ENCODE results near the gene PIK3C3.
"Not testable (repeated sequence)": the region's sequence is repeated elsewhere in the genome, so short reads cannot be mapped to it uniquely, and the experiment has no call there.

Gene PIK3C3

DNA sequence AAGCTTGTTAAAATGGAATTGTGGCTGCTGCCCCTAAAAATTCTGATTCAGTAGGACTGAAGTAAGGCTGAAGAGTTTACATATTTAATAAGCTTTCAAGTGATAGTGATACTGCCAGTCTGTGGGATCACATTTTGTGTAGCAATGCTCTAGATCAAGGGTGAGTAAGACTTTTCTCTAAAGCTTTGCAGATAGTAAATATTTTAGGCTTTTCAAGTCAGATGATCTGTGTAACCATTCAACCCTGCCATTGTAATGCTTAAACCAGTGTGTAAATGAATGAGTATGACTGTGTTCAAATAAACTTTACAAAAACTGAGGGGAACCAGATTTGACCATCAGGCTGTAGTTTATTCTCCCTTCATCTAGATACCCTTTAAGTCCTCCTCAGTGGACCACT, 92.7 kb downstream of the PIK3C3 start:
- TF ChIP-seq, protein P1, sequence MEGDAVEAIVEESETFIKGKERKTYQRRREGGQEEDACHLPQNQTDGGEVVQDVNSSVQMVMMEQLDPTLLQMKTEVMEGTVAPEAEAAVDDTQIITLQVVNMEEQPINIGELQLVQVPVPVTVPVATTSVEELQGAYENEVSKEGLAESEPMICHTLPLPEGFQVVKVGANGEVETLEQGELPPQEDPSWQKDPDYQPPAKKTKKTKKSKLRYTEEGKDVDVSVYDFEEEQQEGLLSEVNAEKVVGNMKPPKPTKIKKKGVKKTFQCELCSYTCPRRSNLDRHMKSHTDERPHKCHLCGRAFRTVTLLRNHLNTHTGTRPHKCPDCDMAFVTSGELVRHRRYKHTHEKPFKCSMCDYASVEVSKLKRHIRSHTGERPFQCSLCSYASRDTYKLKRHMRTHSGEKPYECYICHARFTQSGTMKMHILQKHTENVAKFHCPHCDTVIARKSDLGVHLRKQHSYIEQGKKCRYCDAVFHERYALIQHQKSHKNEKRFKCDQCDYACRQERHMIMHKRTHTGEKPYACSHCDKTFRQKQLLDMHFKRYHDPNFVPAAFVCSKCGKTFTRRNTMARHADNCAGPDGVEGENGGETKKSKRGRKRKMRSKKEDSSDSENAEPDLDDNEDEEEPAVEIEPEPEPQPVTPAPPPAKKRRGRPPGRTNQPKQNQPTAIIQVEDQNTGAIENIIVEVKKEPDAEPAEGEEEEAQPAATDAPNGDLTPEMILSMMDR (IDR thresholded peaks at IDR 0.05; ENCODE audit: low read depth, low read length), result no peak

DNA sequence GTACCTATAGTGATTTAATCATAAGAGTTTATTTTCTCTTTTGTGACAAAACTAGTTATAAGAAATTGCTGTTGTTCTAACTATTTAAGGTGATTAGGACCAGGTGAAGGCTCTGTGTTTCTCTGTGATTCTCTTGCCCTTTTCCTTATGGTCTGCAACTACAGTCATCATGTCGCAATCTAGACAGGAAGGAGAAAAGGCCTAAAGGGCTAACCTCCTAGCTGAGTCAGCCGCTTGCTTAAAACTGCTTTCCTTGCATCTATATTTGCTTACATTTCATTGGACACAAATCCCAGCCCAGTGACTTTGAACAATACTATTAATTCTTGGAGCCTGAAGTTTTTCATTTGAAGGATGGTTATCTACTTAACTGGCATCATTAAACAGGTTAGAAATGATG, 93.1 kb downstream of the PIK3C3 start:
- no peak overlapping the region for H3K4me3 ChIP-seq (ENCODE audit: low read depth, low read length)
- no peaks in the 10 kb centered on the region for H3K27me3 ChIP-seq (ENCODE audit: insufficient read depth, low read depth, severe bottlenecking)
- no peak overlapping the region for H3K27ac ChIP-seq
- TF ChIP-seq, protein P1 (IDR thresholded peaks at IDR 0.05; ENCODE audit: low read depth, low read length), result no peak
- no peaks in the 10 kb centered on the region for H3K9me3 ChIP-seq (ENCODE audit: severe bottlenecking)
- peaks cover 7% of the 10 kb centered on the region; the same call in 1 of the 2 replicates for H3K36me3 ChIP-seq
- no peak for DNase-seq

More for the DNA sequence above, 92.7 kb downstream of the PIK3C3 start:
- Histone ChIP-seq H3K4me3 (ENCODE audit: low read depth, low read length) (no peak overlapping the region), H3K27me3 (ENCODE audit: insufficient read depth, low read depth, severe bottlenecking) (no peaks in the 10 kb centered on the region), H3K36me3 (peaks cover 7% of the 10 kb centered on the region; the same call in 1 of the 2 replicates), H3K9me3 (ENCODE audit: severe bottlenecking) (no peaks in the 10 kb centered on the region), H3K27ac (no peak overlapping the region)
- no peak for DNase-seq

DNA sequence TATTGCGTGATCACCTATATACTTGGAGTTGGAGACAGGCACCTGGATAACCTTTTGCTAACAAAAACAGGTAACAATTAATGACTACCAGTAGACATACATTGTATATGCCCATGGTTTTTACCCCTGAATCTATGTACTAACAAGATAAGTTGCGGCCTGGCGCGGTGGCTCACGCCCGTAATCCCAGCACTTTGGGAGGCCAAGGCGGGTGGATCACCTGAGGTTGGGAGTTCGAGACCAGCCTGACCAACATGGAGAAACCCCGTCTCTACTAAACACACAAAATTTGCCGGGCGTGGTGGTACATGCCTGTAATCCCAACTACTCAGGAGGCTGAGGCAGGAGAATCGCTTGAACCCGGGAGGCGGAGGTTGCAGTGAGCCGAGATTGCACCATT, 94.5 kb downstream of the PIK3C3 start:
- H3K9me3 ChIP-seq (ENCODE audit: severe bottlenecking); H3K4me3 ChIP-seq (ENCODE audit: low read depth, low read length); H3K27me3 ChIP-seq (ENCODE audit: insufficient read depth, low read depth, severe bottlenecking); H3K27ac ChIP-seq; DNase-seq; H3K36me3 ChIP-seq: not testable (repeated sequence)

DNA sequence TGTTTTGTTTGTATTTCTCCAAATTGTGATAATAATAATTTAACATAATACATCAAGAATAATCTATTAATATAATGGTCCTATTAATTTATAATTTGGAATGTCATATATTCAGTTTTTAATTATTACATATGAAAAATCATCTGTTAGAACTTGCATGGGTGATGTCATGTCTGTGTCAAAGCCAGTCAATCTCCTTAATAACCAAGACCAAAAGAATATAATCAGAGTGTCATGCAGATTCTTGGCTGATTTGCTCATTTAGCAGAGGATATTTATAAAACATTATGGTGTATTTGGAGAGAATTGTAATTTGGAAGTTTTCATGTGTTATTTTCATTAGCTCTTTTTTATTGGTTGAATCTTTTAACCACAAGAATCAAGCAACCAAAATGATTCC, 96.4 kb downstream of the PIK3C3 start:
- TF ChIP-seq, protein P1 (IDR thresholded peaks at IDR 0.05; ENCODE audit: low read depth, low read length), result no peak
- Histone ChIP-seq H3K4me3 (ENCODE audit: low read depth, low read length) (no peak overlapping the region), H3K36me3 (peaks cover 7% of the 10 kb centered on the region; the same call in 1 of the 2 replicates), H3K27ac (no peak overlapping the region), H3K9me3 (ENCODE audit: severe bottlenecking) (no peaks in the 10 kb centered on the region), H3K27me3 (ENCODE audit: insufficient read depth, low read depth, severe bottlenecking) (no peaks in the 10 kb centered on the region)
- DNase-seq, result no peak

DNA sequence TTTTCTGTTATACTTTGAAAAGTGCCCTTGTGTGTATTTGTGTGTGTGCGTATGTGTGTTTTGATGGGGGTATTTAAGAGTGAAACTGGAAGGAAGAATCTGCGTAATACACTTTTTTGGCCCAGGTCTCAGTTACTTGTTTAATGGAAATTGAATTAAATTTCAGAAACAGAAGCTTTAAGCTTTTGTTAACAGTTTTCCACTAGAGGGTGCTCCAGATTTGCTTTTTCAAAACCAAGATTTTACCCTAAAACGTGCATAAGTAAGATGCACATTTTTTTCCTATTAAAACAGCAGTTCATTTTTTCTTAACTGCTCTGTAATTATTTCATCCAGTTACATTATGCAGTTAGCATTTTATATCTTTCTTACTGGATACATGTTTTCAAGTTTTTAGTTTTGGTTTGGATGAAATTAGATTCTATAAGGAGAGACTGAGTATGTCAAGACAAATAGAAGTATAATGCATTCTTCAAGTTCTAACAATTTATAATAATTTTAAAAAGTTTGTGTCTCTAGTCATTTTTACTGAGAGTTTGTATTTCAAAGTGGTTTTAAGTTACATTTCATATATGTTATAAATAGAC, 97.2 kb downstream of the PIK3C3 start:
- DNase-seq, result no peak
- Histone ChIP-seq H3K4me3 (ENCODE audit: low read depth, low read length) (no peak overlapping the region), H3K9me3 (ENCODE audit: severe bottlenecking) (no peaks in the 10 kb centered on the region), H3K27me3 (ENCODE audit: insufficient read depth, low read depth, severe bottlenecking) (no peaks in the 10 kb centered on the region), H3K36me3 (peaks cover 7% of the 10 kb centered on the region; the same call in 1 of the 2 replicates), H3K27ac (no peak overlapping the region)
- TF ChIP-seq, protein P1 (IDR thresholded peaks at IDR 0.05; ENCODE audit: low read depth, low read length), result 0 out of 2 replicates have a peak, but pooled peaks have one; percentile 7

DNA sequence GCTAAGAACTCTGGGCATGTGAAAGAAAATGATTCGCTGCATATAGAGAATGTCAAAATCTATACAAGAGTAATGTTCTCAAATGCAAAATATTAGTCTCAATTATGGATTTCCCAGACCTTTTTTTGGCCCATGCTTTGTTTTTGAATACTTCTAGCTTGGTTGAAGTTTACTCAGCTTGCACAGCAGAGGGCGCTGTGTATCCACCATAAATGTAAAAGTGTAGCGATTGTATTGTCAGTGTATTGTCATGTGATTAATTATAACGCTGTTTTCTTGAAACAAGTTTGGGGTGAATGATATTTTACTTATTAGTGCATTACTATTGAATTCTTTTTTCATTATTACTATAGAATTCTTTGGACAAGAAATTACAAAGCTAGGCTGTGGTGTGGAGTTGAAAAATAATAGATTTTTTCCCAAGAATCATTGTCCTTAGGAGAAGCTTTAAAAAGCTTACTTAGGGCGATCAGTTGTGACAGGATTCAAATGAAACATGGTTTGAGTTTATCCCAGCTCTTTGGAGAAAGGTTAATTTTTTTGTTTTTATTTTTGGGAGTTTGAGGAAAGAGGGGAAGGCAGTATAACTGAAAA, 98.3 kb downstream of the PIK3C3 start:
- H3K9me3 ChIP-seq (ENCODE audit: severe bottlenecking), result no peaks in the 10 kb centered on the region
- H3K27me3 ChIP-seq (ENCODE audit: insufficient read depth, low read depth, severe bottlenecking), result no peaks in the 10 kb centered on the region
- peaks cover 5% of the 10 kb centered on the region; the same call in 1 of the 2 replicates for H3K36me3 ChIP-seq
- TF ChIP-seq, protein P1 (IDR thresholded peaks at IDR 0.05; ENCODE audit: low read depth, low read length), result peak; percentile 56
- H3K4me3 ChIP-seq (ENCODE audit: low read depth, low read length), result no peak overlapping the region
- DNase-seq, result peak; percentile 64
- H3K27ac ChIP-seq, result peak overlapping the region; percentile 47
